ENCODE results near the gene KRTAP12-3.
"Not testable (repeated sequence)": the region's sequence is repeated elsewhere in the genome, so short reads cannot be mapped to it uniquely, and the experiment has no call there.

The KRTAP12-3 gene

GRCh38 chr21:44626673-44627143 is 31.0 kb upstream of the KRTAP12-3 start, which contains the start of gene KRTAP10-9:
Gene KRTAP10-9, plus strand, starts transcription at chr21:44627093. Its CDS starts 79 bp downstream, at chr21:44627172.
- TF ChIP-seq CTCF (IDR thresholded peaks at IDR 0.05; ENCODE audit: low read depth, low read length, missing control alignments): no peak
- in situ Hi-C loops (cut with HindIII; ENCODE audit: low sequenced_read_pairs): no loop called here
- H3K4me3 ChIP-seq (ENCODE audit: low read depth, low read length): no peak within 1 kb of the TSS
- no peak for DNase-seq (ENCODE audit: low read depth)

- in situ Hi-C loops (cut with HindIII; ENCODE audit: low sequenced_read_pairs); DNase-seq (ENCODE audit: low read depth); H3K4me3 ChIP-seq (ENCODE audit: low read depth, low read length): not testable (repeated sequence)
Observed at GRCh38 chr21:44627181-44627822, 30.4 kb upstream of the KRTAP12-3 start.

- in situ Hi-C loops (cut with HindIII; ENCODE audit: low sequenced_read_pairs); H3K4me3 ChIP-seq (ENCODE audit: low read depth, low read length); DNase-seq (ENCODE audit: low read depth): not testable (repeated sequence)
Observed at GRCh38 chr21:44627831-44628233, 29.9 kb upstream of the KRTAP12-3 start.

GRCh38 chr21:44628707-44629391 is 28.9 kb upstream of the KRTAP12-3 start:
- DNase-seq (ENCODE audit: low read depth): no peak
- in situ Hi-C loops (cut with HindIII; ENCODE audit: low sequenced_read_pairs): no loop called here
- H3K4me3 ChIP-seq (ENCODE audit: low read depth, low read length): no peak overlapping the region
- no peak for TF ChIP-seq CTCF (IDR thresholded peaks at IDR 0.05; ENCODE audit: low read depth, low read length, missing control alignments)

GRCh38 chr21:44630440-44630839 is 27.3 kb upstream of the KRTAP12-3 start:
- in situ Hi-C loops (cut with HindIII; ENCODE audit: low sequenced_read_pairs): no loop called here
- H3K4me3 ChIP-seq (ENCODE audit: low read depth, low read length): no peak overlapping the region
- DNase-seq (ENCODE audit: low read depth): no peak
- TF ChIP-seq CTCF (IDR thresholded peaks at IDR 0.05; ENCODE audit: low read depth, low read length, missing control alignments): no peak

GRCh38 chr21:44632067-44632466 is 25.7 kb upstream of the KRTAP12-3 start:
- no peak for TF ChIP-seq CTCF (IDR thresholded peaks at IDR 0.05; ENCODE audit: low read depth, low read length, missing control alignments)
- H3K4me3 ChIP-seq (ENCODE audit: low read depth, low read length): no peak overlapping the region
- in situ Hi-C loops (cut with HindIII; ENCODE audit: low sequenced_read_pairs): no loop called here
- no peak for DNase-seq (ENCODE audit: low read depth)

GRCh38 chr21:44636209-44637017 is 21.3 kb upstream of the KRTAP12-3 start:
- H3K4me3 ChIP-seq (ENCODE audit: low read depth, low read length): no peak overlapping the region
- in situ Hi-C loops (cut with HindIII; ENCODE audit: low sequenced_read_pairs): no loop called here
- no peak for TF ChIP-seq CTCF (IDR thresholded peaks at IDR 0.05; ENCODE audit: low read depth, low read length, missing control alignments)
- DNase-seq (ENCODE audit: low read depth): no peak

Measured in astrocyte of the cerebellum (primary cell).